VCaP (cell line): ENCODE results near the gene SPG21.

Experiments
- H3K27ac ChIP-seq: fragments of 450-650 bp; 2 replicates; pipeline ENCODE4 v1.5.1; 2017
- CTCF ChIP-seq: fragments of 450-650 bp; conservative IDR thresholded peaks from 2 replicates; pipeline ENCODE4 v1.5.1; 2017; ENCODE audit warnings: mild to moderate bottlenecking, moderate library complexity

SPG21 gene

GRCh38 chr15:64970698-64971097 is 19.0 kb downstream of the SPG21 start:
- no peak overlapping the region for H3K27ac ChIP-seq
- no peak for TF ChIP-seq CTCF

GRCh38 chr15:64969401-64969800 is 20.3 kb downstream of the SPG21 start:
- H3K27ac ChIP-seq = no peak overlapping the region
- TF ChIP-seq CTCF = no peak

DNA sequence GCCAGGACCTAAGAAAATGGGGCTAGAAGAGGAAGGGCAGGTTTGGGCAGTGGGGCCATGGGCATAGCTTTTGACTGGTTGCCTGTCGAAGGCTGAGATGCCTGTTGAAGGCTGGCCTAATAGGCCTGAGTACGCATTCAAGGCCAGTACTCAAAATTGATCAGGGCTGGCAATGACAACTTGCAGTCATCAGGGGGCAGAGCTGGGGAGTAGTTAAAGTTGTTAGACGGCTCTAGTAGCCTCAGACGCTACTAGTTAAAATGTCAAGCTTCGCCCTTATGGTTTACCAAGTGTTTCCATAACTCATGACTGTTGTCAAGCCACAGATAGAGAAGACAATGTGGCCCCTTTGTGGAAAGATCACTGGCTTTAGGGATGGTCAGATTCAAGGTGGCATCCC is 28.7 kb downstream of the SPG21 start:
- TF ChIP-seq CTCF = no peak
- H3K27ac ChIP-seq = no peak overlapping the region

GRCh38 chr15:64960153-64960552 is 29.6 kb downstream of the SPG21 start:
- no peak for TF ChIP-seq CTCF
- no peak overlapping the region for H3K27ac ChIP-seq

- H3K27ac ChIP-seq = no peak overlapping the region
- TF ChIP-seq CTCF = no peak
Observed at GRCh38 chr15:64959128-64959527, 30.6 kb downstream of the SPG21 start.

DNA sequence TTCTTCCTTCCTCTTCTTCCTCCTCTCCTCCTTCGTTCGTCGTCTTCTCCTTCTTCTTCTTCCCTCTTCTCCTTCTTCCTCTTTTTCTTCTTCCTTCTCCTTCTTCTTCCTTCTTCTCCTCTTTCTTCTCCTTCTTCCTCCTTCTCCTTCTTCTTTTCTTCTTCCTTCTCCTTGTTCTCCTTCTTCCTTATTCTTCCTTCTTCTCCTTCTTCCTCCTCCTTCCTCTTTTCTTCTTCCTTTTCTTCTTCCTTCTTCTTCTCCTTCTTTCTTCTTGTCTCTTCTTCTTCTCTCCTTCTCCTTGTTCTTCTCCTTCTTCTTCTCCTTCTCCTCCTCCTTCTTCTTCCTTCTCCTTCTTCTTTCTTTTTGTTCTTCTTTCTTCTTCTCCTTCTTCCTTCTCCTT is 35.3 kb downstream of the SPG21 start:
- TF ChIP-seq CTCF = no peak

DNA sequence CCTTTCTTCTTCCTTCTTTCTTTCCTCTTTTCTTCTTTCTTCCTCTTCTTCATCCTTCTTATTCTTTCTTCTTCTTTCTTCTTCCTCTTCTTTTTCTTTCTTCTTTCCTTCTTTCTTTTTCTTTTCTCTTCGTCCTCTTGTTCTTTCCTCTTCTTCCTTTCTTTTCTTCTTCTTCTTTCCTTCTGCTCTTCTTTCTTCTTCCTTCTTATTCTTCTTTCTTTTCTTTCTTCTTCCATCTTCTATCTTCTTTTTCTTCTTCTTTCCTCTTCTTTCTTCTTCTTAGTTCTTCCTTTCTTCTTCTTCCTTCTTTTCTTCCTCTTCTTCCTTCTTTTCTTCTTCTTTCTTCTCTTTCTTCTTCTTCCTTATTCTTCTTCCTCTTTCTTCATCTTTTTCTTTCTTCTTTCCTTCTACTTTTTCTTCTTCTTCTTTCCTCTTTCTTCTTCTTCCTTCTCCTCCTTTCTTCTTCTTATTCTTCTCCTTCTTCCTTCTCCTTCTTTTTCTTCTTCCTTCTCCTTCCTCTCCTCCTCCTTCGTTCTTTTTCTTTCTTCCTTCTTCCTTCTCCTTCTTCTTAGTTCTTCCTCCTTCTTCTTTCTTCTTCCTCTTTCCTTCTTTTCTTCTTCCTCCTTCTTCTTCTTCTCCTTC is 37.8 kb downstream of the SPG21 start:
- no peak for TF ChIP-seq CTCF
- H3K27ac ChIP-seq = no peak overlapping the region

More for the DNA sequence above, 35.3 kb downstream of the SPG21 start:
- H3K27ac ChIP-seq = no peak overlapping the region

- no peak overlapping the region for H3K27ac ChIP-seq
- no peak for TF ChIP-seq CTCF
Observed at GRCh38 chr15:64950888-64951287, 38.8 kb downstream of the SPG21 start.
